ENCODE measurements around the gene DNM3.
A peak's percentile ranks its signal among the peaks of the same experiment; 100 is the strongest.

The DNM3 gene

GRCh38 chr1:172203135-172203823 lies 362.0 kb downstream of the DNM3 start:
- DNase-seq = peak; percentile 10

DNA sequence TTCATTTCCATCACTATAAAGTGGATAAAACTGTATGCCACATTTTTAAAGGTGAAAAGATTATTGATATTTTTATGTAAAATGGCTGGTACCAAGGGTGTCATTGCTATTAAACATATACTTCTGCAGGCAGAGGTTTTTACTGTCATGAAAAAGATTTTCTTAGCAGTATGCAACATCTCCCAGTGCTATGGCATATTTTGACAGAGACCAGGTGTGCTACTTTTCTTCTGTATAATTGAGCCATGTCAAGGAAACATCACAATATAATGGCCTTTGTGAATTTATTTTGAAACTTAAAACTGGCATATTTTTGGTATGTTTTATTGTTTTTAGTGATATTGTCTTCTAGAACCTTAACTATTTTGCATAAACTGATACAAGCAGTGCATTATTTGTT lies 362.6 kb downstream of the DNM3 start:
- no peak for DNase-seq

GRCh38 chr1:172206256-172206655 lies 365.0 kb downstream of the DNM3 start:
- DNase-seq = no peak

DNA sequence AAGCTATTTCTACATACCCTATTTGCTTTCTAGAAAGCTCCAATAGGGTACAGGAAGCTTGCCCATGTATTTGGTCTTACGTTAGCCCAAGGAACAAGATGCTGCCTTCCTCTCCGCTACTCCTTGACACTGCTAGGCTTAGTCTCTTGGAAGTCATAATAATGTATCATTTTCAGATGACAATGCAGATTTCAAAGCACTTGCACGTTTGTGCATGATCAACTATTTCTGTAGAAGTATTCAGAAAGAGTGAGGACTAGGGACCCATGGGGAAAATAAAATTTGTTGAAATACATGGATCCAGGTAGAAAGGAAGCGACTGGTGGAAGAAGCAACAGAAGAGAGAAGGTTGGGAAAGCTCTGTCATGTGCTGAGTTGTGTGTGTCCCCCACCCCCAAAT lies 367.3 kb downstream of the DNM3 start:
- no peak for DNase-seq

- DNase-seq = no peak
Measured at GRCh38 chr1:172211221-172211620, 369.9 kb downstream of the DNM3 start.

DNA sequence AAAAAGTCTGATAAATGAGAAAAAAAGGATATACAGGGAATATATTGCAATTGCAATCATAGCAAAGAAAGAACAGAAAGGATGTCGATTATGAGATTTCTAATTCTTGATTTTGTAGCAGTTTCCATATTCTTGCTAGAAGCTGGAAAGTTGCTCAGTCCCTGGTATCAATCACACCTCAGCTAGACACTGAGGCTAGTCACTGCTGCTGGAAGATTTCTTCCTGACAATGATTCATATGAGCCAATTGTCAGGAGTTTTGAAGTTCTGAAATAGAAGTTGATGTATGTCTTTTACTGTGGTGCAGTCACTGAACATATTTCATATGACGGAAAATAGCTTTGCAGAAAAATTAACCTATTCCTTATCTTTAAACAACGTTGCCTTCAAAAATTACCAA lies 370.8 kb downstream of the DNM3 start:
- no peak for DNase-seq

GRCh38 chr1:172215006-172215405 lies 373.7 kb downstream of the DNM3 start:
- DNase-seq = no peak

- DNase-seq = no peak
Measured at GRCh38 chr1:172219966-172220365, 378.7 kb downstream of the DNM3 start.

GRCh38 chr1:172220376-172220775 lies 379.1 kb downstream of the DNM3 start:
- no peak for DNase-seq

- no peak for DNase-seq
Measured at GRCh38 chr1:172221436-172221835, 380.1 kb downstream of the DNM3 start.

DNA sequence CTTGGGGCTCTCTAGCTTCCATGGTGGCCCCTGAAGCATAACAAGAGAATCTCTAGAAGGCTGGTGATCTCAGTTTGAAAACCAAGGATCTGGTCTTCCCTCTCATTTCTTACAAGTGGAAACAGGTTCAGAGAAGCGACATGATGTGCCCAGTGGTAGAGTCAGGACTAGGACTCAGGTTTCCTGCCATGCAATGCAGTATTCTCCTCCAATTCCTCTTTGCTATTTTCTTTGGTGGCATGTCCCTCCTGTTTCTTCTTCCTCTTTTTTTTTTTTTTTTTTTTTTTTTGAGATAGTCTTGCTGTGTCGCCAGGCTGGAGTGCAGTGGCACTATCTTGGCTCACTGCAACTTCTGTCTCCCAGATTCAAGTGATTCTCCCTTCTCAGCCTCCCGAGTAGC lies 383.6 kb downstream of the DNM3 start:
- DNase-seq = no peak

DNA sequence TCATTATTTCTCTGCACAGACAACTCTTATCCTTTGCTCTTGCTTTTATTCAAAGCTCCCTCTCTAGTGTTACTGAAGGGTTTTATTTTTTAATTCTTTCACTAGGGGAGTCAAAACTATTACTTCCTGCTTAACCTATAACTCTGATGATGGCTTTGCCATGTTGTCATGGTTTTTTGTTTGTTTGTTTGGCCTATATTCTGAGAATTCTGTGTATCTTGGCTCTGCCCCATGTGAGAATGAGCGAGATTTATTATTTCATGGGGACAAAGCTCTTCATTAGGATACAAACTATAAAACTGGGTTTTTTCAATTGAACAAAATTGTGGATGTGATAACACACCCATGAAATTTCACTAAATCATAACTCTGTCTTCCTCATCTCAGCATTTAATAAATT lies 388.6 kb downstream of the DNM3 start:
- no peak for DNase-seq

DNA sequence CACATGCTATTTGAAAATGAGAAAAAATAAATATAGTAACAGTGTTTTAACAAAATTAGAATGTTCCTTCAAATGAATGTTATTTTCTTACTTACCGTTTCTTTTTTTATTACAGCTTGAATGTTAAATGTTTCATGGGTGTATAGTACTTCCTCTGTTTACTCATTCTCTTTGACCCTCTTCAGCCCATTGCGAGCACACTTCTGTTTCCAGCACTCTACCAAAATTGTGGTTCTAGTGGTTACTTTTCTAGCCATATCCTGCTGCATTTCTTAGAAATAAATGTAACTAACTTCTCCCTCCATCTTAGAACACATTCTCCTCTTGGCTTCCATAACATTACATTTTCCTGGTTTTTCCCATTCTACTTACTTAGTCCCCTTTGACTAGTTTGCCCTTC lies 389.2 kb downstream of the DNM3 start:
- DNase-seq = no peak

GRCh38 chr1:172236958-172237357 lies 395.7 kb downstream of the DNM3 start:
- DNase-seq = no peak

GRCh38 chr1:172238158-172238557 lies 396.9 kb downstream of the DNM3 start:
- no peak for DNase-seq

DNA sequence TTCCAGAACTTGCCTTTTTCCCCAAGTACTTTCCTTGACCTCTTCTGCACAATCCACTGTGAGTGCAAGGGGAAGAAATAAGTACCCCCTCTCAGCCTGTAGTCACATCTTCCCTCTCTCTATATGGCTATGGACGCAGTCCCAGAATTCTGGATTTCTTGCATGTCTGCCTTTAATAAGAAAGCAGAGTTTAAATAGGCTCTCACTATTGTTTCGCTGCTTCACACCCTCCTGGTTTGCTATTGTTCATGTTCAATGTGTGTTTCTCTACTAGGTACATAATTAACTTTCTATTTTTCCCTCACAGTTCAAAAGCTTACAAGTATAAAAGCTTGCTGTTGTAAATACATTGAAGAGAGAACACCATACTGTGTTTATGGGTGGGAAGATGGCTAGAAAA lies 397.7 kb downstream of the DNM3 start:
- no peak for DNase-seq

GRCh38 chr1:172239901-172240300 lies 398.6 kb downstream of the DNM3 start:
- no peak for DNase-seq

DNA sequence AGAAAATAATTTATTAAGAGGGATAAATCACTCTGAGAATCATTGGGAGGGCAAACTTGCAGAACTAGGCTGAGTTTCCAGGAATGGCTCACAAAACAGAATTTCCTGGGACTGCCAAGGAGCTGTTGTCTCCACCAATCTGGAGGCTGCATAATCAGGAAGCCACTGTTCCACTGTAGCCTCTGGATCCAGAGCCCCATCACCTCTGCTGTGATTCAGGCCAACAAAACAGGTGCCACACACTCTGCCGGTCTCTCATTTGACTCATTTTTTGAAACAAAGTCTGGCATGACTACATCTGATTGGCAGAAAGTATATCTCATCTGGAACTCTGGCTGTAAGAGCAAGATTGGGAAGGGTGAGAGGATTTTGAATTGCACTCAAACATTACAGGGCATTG lies 400.2 kb downstream of the DNM3 start:
- no peak for DNase-seq

DNA sequence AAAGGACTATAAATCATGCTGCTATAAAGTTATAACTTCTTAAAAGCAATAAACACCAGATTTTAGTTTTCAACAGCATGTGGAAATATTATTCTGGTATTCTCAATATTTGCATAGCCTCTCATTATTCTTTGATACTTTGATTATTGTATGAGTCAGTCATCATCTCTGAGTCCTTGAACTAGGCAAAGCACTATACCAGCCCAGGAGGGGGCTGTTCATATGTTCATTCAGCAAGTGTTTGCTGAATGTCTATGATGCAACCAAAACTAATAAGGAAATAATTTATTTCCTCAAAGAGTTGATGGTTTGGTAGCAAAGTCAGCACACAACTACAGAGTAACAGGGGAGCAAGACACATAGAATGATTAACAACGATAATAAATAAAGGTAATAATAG lies 403.6 kb downstream of the DNM3 start:
- no peak for DNase-seq

- DNase-seq = no peak
Measured at GRCh38 chr1:172245788-172246187, 404.5 kb downstream of the DNM3 start.

GRCh38 chr1:172246521-172247390 lies 405.5 kb downstream of the DNM3 start:
- DNase-seq = no peak

- no peak for DNase-seq
Measured at GRCh38 chr1:172251486-172251885, 410.2 kb downstream of the DNM3 start.

GRCh38 chr1:172252321-172252720 lies 411.0 kb downstream of the DNM3 start:
- DNase-seq = no peak

GRCh38 chr1:172252958-172253357 lies 411.7 kb downstream of the DNM3 start:
- DNase-seq = no peak

Measured in NCI-H1417 treated with DMSO at 0.1 percent for 48 hours (cell line).